Inflammatory macrophage (primary cell): Measurements from ENCODE around the gene SLC7A14.

Experiments used
- DNase-seq, 2 donors: peaks; one replicate each; pipeline ENCODE4 v3.0.0-alpha.2; 2020 to 2022

SLC7A14 gene

DNA sequence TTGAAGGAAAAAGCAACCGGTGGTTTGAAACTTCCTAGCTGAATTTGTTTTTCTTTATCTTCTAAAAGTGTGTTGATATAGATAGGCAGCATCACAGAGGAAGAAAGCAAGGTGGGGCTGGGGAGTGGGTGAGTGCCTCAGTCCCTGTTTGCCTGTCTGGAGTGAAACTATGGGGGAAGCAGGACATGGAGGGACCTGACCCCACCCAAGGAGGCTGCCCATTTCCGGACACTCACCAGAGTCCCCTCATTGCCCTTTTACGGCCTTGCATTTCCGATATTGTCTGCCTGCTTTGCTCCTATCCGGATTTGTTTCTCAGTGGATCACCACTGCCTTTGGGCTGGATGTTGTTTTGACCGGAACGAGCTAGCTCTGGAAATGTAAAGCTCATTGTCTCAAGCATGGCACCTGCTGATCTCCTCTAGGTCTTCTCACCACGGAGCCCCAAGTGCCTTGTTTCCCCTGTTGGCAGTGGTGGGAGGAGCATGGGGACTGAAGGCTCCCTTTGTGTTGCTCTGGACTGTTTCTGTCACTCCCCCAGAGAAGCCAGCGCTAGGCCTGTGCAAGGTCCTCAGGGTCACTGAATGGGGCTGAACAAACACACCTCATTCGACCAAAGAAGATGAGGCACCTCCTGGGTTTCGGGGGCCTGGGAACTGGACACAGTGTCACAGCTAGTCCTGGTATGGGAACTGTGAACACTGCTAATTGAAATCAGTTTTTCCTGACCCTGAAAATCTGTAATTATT is 160.2 kb downstream of the SLC7A14 start:
- no peak for DNase-seq

DNA sequence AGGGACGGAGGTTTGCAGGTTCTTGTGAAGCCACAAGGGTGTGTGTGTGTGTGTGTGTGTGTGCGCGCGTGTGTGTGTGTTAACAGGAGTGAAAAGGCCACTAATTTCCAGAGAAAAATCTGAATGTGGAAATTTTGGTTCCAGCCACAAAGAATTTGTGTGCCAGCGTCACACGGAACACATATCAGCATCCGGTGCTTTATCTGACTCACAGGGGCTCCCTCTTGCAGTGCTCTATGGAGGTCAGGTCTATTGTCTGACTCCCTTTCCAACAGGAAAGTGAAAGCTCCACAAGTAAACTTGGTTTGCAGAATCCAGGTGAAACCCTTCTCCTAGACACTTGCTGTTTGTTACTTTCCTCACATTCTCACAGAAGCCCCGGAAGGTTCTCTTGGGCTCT is 161.0 kb downstream of the SLC7A14 start:
- no peak for DNase-seq

DNA sequence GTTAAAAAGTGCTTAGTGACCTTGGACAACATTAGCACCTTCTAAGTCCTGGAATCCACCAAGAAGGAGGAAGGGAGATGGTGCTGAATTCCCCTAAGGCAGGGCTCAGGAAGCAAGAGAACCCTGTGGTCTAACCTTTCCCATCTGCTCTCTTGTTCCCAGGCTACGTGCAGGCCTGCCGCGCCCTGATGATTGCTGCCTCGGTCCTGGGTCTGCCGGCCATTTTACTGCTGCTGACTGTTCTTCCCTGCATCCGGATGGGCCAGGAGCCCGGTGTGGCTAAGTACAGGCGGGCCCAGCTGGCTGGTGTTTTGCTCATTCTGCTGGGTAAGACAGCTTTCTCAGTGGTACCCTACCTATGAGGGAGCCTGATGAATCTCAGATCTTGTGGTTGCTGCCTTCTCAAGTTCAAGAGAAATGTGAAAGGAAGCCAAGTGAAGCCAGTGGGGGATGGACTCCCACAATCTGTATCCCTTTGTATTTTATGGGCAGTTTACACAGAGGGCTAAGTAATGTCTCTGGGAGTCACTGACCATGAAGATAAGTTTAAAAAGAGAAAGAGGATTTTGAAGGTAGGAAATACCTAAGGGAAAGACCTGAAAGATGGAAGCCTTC is 162.8 kb downstream of the SLC7A14 start:
- DNase-seq = no peak

DNA sequence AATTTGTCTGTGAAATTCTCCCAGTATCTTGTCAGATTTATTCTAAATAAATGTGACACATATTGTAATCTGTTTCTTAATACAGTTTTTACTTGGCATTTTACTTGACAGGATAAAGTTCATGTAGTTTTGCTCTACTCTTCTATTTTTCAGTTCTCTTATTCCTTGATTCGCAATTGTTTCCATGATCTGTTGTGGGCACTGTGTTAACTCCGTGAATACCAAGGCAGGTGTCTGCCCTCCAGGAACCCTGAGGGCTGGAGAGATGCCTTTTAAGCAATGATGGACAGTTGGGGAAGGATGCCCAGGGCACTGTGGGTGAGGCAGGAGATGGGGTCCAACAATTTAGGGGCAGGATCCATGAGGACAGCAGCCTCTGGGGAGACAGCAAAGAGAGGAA is 164.1 kb downstream of the SLC7A14 start:
- DNase-seq = no peak

DNA sequence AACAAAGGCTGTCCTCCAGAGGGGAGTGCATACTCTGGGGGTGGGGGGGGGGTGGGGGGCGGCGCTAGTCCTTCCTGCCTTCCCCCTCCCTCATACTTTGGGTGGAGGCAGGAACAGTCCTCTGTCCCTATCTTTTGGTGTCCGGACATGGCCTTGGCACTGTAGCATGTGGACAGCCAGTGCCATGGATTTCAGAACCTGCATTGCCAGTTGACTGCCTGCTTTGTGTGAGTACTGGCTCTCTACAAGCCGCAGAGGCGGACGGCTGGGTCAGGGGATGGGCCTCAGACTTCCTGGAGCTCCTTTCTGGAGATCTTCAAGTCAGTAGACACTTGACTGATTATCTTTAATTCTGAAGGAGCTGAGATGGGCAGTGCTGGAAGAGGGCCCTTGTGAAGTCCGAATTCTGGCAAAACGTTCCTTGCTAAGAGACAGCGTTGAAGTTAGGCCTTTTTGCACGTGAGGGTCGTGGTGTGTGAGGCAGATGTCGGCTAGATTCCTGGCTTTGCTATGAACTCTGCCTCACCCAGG is 164.7 kb downstream of the SLC7A14 start:
- DNase-seq = no peak

DNA sequence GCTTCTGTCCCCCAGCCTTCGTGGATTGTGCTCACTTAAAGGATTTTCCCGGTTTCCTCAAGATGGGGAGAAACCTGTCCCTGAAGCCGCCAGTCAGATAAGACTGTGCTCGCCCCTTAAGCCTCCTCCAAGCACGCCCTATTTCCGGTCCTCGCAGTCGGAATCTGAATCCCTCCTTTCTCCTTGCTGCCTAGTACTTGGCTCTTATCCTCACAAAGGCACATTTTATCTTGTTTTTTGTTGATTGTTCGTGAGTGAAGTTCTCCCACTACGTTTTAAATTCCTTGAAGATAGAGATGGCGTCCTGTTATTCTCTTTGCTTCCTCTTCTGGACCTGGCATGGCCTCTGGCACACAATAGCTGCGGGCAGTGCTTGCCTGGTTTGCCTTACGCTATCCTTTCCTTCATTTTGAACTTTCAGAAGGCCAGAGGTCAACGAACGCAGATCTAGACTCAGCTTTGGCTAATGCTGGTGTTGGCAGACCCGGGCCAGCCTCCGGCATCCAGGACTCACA is 165.5 kb downstream of the SLC7A14 start:
- DNase-seq = no peak

DNA sequence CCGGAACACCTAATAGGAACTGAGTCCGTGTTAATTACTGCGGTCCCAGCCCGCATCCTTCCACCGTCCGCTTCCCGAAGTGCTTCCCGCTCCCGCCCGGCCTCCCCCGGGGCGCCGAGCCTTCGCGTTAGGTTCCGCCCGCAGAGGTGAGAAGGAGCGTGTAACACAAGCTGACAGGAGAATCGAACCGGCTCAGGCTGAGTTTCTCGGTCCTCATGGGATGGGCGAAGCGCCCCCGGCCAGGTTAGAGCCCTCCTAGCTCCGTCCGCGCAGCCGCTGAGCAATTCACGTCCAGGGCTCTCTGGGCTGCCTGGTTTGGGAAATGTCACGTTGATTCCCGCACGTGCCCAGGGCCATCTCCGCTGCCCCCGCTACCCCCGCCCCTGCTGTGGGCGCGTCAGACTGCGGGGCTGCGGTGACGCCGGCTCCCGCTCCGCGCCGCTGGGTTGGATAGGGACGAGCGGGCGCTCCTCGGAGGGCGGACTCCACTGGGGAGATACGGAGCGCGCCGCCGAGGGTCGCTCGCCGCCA is 166.3 kb downstream of the SLC7A14 start:
- no peak for DNase-seq

DNA sequence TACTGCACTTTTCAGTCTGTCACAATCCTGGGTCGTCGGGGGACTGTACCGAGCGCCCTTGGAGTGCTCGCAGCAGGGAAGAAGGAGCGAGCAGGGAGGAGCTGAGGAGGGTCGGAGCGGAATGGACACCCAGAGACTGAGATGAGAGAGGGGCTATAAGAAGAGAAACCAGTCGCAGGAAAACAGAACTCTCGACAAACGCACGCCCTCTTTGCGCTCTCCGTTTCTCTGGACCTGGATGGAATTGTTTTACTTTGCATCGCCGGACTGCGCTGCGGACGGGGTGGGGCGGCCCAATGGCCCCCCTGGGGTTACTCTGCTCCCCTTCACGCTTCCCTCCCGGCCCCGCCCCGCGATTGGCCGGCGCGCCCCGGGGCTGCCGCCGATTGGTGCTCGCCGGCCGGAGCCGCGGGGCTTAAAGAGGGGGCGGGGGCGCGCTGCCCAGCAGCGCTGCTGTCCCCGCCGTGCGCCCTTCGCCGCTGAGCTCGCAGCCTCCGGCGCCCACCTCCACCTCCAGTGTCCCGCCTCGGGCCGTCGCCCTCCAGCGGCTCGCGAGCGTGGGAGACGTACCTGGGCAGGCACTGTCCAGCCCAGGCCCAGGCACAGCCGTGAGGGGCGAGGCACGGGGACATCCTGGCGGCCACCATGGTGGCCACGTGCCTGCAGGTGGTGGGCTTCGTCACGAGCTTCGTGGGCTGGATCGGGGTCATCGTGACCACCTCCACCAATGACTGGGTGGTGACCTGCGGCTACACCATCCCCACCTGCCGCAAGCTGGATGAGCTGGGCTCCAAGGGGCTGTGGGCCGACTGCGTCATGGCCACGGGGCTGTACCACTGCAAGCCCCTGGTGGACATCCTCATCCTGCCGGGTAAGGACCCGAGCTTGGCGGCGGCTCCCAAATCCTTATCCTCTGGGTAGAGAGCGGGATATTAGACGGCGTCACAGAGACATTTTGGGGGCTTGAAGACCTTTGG is 167.2 kb downstream of the SLC7A14 start, which contains the start of gene CLDN11:
Gene CLDN11 (plus strand): TSS at position 447 of the 977 bp plus-strand sequence. CDS start 199 bp downstream, at position 646.
- DNase-seq = no peak

DNA sequence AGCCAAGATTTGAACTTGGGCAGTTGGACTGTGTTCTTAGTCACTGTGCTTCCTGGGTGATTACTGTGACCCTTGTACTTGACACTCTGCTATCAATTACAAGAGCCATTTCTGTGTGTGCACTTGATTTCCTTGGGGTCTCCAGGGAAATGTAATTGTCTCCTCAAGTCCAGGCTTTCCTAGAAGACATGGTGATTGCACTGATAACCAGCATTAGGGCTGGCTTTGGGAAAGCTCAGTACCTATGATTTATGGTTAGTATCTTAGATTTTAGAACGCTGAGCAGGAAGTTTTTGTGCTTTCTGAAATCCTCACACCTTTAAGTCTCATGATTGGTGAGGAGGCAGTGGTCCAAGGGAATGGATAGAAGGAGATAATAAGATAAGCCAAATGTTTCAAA is 168.8 kb downstream of the SLC7A14 start:
- DNase-seq = no peak

DNA sequence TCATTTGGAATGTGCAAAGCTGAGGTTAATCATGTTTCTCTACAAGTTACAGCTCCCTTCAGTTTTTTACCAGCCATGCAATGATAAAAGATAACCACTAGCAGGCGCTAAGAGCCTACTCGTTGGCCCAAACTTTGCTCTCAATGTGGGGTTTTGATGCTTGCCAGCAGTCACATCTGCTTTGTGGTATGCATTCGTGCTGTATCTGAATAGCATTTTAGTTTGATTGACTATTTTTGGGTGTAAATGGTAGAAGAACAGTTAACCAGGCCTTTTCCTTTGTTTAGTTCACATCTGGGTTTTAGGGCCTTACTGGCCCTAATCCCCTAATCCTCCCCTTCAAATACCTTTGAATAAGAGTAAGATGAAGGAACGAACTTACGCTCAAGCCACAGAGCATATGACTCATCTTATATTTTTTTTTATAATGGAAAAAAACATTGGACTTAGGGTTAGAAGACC is 171.6 kb downstream of the SLC7A14 start:
- DNase-seq = peak; percentile 63 to 66

DNA sequence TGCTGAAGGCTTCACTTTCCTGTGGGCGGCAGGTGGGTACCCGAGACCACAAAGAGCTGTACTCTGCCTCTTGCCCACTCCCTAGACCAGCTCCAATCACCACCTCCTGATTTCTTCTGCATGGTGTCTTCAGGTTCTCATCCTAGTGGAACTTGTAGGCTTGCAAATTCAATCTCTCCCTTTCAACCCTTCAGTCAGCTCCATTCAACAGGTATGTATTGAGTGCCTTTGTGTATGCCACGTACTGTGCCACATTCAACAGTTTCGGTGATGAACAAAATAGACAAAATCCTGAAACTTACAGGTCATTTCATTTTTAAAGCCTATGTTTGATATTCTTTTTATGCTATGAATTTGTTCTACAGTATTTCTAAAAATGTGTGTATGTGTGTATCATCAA is 172.6 kb downstream of the SLC7A14 start:
- DNase-seq = no peak

DNA sequence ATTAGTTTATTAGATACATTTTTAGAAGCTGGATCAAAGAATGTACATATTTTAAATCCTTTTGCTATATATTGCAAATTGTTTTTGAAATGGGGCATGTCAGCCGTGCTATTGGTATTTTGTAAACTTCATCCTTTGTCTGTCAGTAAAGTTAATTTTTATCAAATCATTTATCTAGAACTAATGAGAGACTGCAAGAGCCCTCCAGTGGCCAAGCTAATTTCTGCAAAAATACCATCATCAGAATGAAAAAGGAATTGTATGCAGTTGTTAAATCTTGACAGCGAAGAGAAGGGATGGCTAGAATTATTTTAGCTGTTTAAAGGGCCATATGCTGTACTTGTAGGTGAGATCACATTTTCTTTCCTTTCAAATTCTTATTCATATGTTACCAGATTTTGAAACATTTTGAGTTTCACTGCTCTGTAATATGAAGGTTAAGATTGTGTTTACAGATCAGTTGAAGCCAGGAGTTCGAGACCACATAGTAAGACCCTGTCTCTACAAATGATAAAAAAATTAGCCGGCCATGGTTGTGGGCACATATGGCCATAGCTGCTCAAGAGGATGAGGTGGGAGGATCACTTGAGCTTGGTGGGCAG is 175.3 kb downstream of the SLC7A14 start:
- peak; percentile 33 to 47 for DNase-seq
